Ovary (tissue), 9 donors: Measurements from ENCODE around the gene GPR55. TPM values are rescaled to one million over a fixed set of nuclear protein-coding genes. Genes with fewer than 3 reads are reported as not detected.

Experiments
- DNase-seq, 5 donors: peaks; one replicate each; pipeline ENCODE4 v3.0.0-alpha.2; 2019 to 2020
- H3K27ac ChIP-seq, 2 donors: fragments of 200-600 bp; one replicate each; pipeline versions ENCODE4 v1.5.1 to v1.8.0; 2019 to 2022
- H3K27me3 ChIP-seq: fragments of 200-600 bp; one replicate; pipeline ENCODE4 v1.8.0; 2022
- H3K36me3 ChIP-seq: fragments of 200-600 bp; sonication (generic); one replicate; pipeline ENCODE4 v1.5.1; 2019
- H3K4me1 ChIP-seq: one replicate; pipeline ENCODE4 v1.8.1; 2013; ENCODE audit warnings: mild to moderate bottlenecking, moderate library complexity; ENCODE audit not compliant: insufficient read depth
- H3K4me3 ChIP-seq: fragments of 200-600 bp; sonication (generic); one replicate; pipeline ENCODE4 v1.5.1; 2017
- H3K9me3 ChIP-seq, 2 donors: fragments of 200-600 bp in 1 of 2; sonication (generic) in 1 of 2; one replicate each; pipeline versions ENCODE4 v1.5.1 to v1.8.1; 2013 to 2019; ENCODE audit warnings: mild to moderate bottlenecking in 1 of 2, moderate library complexity in 1 of 2
- EP300 ChIP-seq: sonication (generic); formaldehyde crosslinking; IDR thresholded peaks from one replicate; pipeline ENCODE4 v1.6.1; 2017; ENCODE audit warnings: antibody characterized with exemption
- POLR2A ChIP-seq: fragments of 450-650 bp; IDR thresholded peaks from one replicate; pipeline ENCODE4 v1.6.1; 2017; ENCODE audit warnings: antibody characterized with exemption, mild to moderate bottlenecking, moderate library complexity
- WGBS, 3 donors: extraction: QIAGEN DNeasy Blood & Tissue Kit in 1 of 3; methylation state at CpG; one replicate each; pipeline versions ENCODE4 v1.1.5 to v1.1.7; 2013 to 2017; 5-methylcytosine and 5-hydroxymethylcytosine counted together
- intact Hi-C, 4 donors: fragments of 100-400 bp; cut with DNase I; formaldehyde crosslinking; loops; one replicate each; pipeline versions ENCODE4 v1.11.0 to v1.15.1; 2022 to 2023
- polyA plus RNA-seq, 2 donors: library from polyadenylated mRNA; stranded (reverse); fragments of 200-250 nt in 1 of 2; fragments of 350-450 nt in 1 of 2; fragmentation: Illumina TruSeq in 1 of 2; extraction: RNeasy Lipid Tissue Mini Kit (QIAGEN cat#74804) in 1 of 2; gene quantifications; one replicate each; pipeline ENCODE4 v1.2.3, GENCODE V29; 2013 to 2014
- total RNA-seq, 7 donors: library from RNA; depleted of rRNA in 2 of 7; stranded (reverse); fragments of >200 nt in 2 of 7; fragmentation: NEBNext Ultra II Directional in 3 of 7; extraction: Animal tissue kit (Norgen Biotek cat#: 25700) in 3 of 7; gene quantifications; one replicate each; pipeline versions ENCODE4 v1.1.0 to v1.2.4, GENCODE V29; 2016 to 2023
- TF ChIP-seq, protein P1 (sequence below), 3 donors: fragments of 450-650 bp in 2 of 3; fragments of 200-600 bp in 1 of 3; IDR thresholded peaks; one replicate each; pipeline versions ENCODE4 v1.5.1 to v1.8.0; 2016 to 2022; ENCODE audit warnings: antibody characterized with exemption in 3 of 3, mild to moderate bottlenecking in 1 of 3
- donor health status: DM: no; HTN: no; CAD: no; lungs with moderate emphysema.
- donor health status: DM: no; HTN: no; CAD: no.
- donor health status: Bipolar disorder and iron deficiency.
- donor health status: DM: yes; HTN: yes; CAD: no.
- donor health status: DM: no; HTN: no; CAD: no.
- donor health status: DM: yes; HTN: yes; CAD: no.

The GPR55 gene
- total and polyA plus RNA-seq, 9 donors: 0.05 to 0.20 (median 0.14) TPM; not detected in 5

DNA sequence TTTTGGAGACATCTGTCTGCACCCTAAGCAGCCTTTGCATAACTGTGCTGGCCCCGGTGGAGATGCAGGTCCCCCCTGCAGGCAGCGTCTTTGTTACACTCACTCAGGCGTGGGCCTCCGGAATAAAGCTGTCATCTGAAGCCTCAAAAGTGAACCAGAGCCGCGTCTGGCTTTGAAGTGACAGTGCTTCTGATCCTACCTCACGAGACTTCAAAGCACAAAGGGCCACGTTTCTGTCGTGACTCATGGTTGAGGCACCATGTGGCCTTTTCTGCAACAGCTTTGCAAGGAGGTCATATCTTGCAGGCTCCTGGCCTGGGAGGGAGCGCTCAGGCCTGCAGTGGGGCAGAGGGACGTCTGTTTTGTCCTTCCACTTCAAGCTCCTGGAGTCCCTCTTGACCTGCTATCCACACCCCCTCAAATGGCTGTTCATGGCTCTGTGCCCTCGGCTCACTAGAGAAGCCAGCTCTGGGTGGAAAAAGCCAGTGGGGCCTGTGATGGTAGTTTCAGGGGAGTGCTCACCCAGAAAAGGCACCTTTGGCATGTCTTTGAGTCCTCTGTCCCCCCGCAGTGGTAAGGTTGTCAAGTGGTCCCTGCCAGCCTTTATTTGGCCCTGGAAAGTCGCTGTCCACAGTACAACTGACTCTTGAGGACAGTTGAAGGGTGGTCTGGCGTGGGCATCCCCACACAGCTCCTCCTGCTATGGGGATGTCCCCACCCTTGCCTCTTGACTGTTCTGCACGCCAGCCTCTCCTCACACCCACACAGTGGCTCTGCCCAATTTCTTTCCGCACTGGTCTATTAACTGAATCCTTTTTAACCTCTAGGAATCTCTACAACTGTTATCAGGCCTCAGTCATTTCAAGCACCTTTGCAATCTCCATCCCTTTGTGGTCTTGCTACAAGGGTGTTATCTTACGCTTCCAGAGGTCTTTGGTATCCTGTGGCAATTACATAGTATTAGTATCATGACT is 19.3 kb downstream of the GPR55 start:
- no peak overlapping the region for H3K4me3 ChIP-seq
- H3K9me3 ChIP-seq: no peaks in the 10 kb centered on the region
- intact Hi-C loops: loop anchor here in 1 of 4 donors (10.0 kb wide), 1 partner anchor 79 kb away; no protein-coding TSS in a partner anchor
- no peak overlapping the region for H3K27ac ChIP-seq
- H3K4me1 ChIP-seq: no peaks in the 10 kb centered on the region
- no peaks in the 10 kb centered on the region for H3K36me3 ChIP-seq
- DNase-seq: peak in 2 of 5 donors; percentile 4 to 8
- 76 to 86% (median 79%) methylated on average over 18 of the region's 18 CpGs for WGBS, 3 donors
- no peak for TF ChIP-seq EP300
- TF ChIP-seq, protein P1, sequence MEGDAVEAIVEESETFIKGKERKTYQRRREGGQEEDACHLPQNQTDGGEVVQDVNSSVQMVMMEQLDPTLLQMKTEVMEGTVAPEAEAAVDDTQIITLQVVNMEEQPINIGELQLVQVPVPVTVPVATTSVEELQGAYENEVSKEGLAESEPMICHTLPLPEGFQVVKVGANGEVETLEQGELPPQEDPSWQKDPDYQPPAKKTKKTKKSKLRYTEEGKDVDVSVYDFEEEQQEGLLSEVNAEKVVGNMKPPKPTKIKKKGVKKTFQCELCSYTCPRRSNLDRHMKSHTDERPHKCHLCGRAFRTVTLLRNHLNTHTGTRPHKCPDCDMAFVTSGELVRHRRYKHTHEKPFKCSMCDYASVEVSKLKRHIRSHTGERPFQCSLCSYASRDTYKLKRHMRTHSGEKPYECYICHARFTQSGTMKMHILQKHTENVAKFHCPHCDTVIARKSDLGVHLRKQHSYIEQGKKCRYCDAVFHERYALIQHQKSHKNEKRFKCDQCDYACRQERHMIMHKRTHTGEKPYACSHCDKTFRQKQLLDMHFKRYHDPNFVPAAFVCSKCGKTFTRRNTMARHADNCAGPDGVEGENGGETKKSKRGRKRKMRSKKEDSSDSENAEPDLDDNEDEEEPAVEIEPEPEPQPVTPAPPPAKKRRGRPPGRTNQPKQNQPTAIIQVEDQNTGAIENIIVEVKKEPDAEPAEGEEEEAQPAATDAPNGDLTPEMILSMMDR (IDR thresholded peaks at IDR 0.05): no peak
- TF ChIP-seq POLR2A: no peak
- no peaks in the 10 kb centered on the region for H3K27me3 ChIP-seq

DNA sequence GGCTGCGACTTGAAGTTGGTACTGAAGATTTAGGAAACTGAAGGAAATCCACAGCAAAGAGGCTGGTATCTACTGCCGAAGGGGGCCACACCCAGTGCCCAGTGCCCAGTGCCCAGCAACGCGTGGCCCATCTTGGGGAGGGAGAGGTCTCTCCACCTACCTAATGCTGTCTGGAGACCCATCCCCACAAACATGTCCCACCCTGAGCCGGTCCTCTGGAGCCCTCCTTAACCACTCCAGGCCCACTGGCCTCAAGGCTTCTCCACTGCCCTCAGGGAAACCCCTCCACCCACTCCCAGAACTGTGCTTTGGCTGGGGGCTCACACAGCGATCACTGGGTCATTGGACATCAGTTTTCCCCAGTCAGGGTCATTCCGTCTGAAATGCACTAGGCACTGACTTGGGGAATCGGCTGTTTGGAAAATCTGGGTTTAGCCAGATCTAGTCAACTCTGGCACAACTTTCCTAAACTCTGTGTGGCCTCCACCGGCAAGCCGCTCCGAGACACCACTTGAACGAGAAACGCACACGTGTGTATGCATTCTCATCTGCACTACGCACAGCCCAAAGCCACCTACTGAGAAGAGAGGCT is 20.1 kb downstream of the GPR55 start:
- no peaks in the 10 kb centered on the region for H3K9me3 ChIP-seq
- DNase-seq: peak in 2 of 5 donors; percentile 3 to 4
- H3K36me3 ChIP-seq: no peaks in the 10 kb centered on the region
- H3K4me3 ChIP-seq: no peak overlapping the region
- H3K27ac ChIP-seq: no peak overlapping the region
- H3K27me3 ChIP-seq: no peaks in the 10 kb centered on the region
- no peaks in the 10 kb centered on the region for H3K4me1 ChIP-seq
- WGBS, 3 donors: 79 to 85% (median 81%) methylated on average over 15 of the region's 15 CpGs
- no peak for TF ChIP-seq POLR2A
- no peak for TF ChIP-seq EP300
- TF ChIP-seq, protein P1 (IDR thresholded peaks at IDR 0.05): no peak
- intact Hi-C loops: loop anchor here in 2 of 4 donors (5.0 to 10.0 kb wide), 2 partner anchors 80 to 87 kb away; no protein-coding TSS in a partner anchor

DNA sequence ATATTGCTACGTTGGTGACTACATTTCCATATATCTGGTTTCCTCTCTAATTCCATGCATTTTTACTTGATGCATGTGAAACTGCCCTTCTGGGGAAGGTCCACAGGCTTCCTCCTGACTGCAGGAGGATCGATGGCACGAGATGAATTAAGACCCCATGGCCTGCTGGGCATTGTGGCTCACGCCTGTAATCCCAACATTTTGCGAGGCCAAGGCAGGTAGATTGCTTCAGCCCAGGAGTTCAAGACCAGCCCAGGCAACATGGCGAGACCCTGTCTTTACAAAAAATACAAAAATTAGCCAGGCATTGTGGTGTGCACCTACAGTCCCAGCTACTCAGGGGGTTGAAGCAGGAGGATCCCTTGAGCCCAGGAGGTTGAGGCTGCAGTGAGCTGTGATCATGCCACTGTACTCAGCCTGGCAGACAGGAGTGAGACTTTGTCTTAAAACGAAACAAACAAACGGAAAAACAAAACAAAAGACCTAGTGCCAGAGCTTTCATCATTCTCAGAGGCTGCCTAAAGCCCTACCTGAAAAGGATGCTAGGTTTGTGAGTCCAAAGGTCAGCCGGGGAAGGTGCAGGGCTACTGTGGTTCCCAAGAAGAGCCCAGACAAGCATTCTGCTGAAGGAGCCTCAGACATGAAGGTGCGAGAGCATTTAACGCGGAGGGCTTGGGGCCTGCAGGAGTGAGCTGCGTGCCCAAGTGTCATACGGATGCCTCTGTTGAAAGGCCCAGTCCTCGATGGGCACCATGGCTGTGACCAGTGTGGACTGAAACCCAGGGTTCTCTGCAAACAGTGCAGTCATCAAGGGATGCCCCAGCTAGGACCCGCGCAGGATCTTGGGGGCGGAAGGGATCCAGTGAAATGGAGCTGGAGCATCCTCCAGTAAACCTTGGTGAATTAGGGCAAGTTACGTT is 21.6 kb downstream of the GPR55 start:
- Histone ChIP-seq H3K36me3 (no peaks in the 10 kb centered on the region), H3K27me3 (no peaks in the 10 kb centered on the region), H3K4me3 (no peak overlapping the region), H3K27ac (no peak overlapping the region), H3K4me1 (no peaks in the 10 kb centered on the region), H3K9me3 (no peaks in the 10 kb centered on the region)
- DNase-seq: peak in 1 of 5 donors; percentile 4
- 84 to 87% (median 85%) methylated on average over 19 of the region's 19 CpGs for WGBS, 3 donors
- intact Hi-C loops: loop anchor here in 2 of 4 donors (5.0 to 10.0 kb wide), 2 partner anchors 81 to 89 kb away; no protein-coding TSS in a partner anchor
- no peak for TF ChIP-seq EP300

DNA sequence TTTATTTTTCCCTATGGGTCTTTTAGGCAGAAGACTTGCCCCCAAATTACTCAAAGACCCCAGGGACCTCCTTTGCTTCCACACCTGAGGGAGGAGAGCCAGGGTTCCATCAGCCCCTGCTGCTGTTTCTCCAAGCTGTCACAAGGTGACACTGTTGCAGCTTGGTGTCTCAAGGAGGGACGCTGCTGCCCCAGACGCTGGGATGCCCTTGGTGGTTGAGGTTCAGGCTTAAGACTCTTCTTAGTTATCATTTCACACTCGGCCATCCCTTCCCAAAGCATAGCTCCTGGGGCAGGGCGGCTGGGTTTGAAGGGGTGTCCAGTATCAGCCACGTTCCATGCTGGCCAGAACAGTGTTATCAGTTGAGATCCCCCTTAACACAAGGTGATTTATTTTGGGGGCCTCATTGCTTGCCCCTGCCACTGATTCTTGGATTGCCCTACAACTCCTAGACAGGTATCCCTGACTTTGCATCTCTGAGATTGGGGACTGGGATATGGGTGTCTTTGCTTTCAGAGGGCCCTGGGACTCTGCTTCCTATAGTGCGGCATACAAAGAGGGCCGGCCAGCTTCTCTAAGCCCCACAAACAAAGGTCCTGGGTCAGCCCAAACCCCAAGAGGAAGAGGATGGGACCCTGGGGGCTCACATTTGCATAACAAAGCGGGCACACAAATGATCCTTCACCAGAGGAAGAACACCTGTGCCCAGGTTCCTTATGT is 22.7 kb downstream of the GPR55 start:
- 42 to 45% (median 44%) methylated on average over 8 of the region's 8 CpGs for WGBS, 3 donors
- no peak for TF ChIP-seq EP300
- TF ChIP-seq POLR2A: no peak
- TF ChIP-seq, protein P1 (IDR thresholded peaks at IDR 0.05): no peak

More for the DNA sequence above, 22.7 kb downstream of the GPR55 start:
- intact Hi-C loops: loop anchor here in 2 of 4 donors (5.0 to 10.0 kb wide), 2 partner anchors 82 to 90 kb away; no protein-coding TSS in a partner anchor
- H3K36me3 ChIP-seq: no peaks in the 10 kb centered on the region
- no peaks in the 10 kb centered on the region for H3K9me3 ChIP-seq
- no peak overlapping the region for H3K27ac ChIP-seq
- no peaks in the 10 kb centered on the region for H3K4me1 ChIP-seq
- no peak overlapping the region for H3K4me3 ChIP-seq
- H3K27me3 ChIP-seq: no peaks in the 10 kb centered on the region
- DNase-seq: peak in 2 of 5 donors; percentile 5 to 27
